ENCODE measurements around the gene ASPSCR1. TPM values are rescaled to one million over a fixed set of nuclear protein-coding genes. Genes with fewer than 3 reads are reported as not detected.

Gene ASPSCR1
- total and polyA plus RNA-seq, 2 of the 13 experiments (the other 11 are each of a cell fraction or from before 2014, with no cell fraction given): 274 to 314 TPM

GRCh38 chr17:81967533-81968395 lies 9.7 kb upstream of the ASPSCR1 start:
- intact Hi-C loops (cut with micrococcal nuclease; ENCODE audit: unreplicated experiment): no loop called here
- in situ Hi-C loops (cut with HindIII; ENCODE audit: extremely low pct_ligation_motif_present, low pct_unique_long_range_greater_than_20kb): no loop called here
- H3K4me3 ChIP-seq (replicated peaks in 1 of 3; ENCODE audit: insufficient read depth in 1 of 3, low read depth in 2 of 3, low read length in 3 of 3): peak overlapping the region; percentile 44 to 74 (median 48)
- no peaks in the 10 kb centered on the region for H3K27me3 ChIP-seq (ENCODE audit: control insufficient read depth in 1 of 2, insufficient read depth in 2 of 2, low read length in 2 of 2)
- ATAC-seq: peak; percentile 79
- peak overlapping the region; percentile 75 for H3K27ac ChIP-seq (ENCODE audit: extremely low read length, insufficient read depth, low read length)
- H3K79me2 ChIP-seq (ENCODE audit: insufficient read depth, low read length): peaks cover 11% of the 10 kb centered on the region
- peaks cover 70% of the 10 kb centered on the region for H3K4me1 ChIP-seq (ENCODE audit: insufficient read depth, low read length)
- peak; percentile 83 for FAIRE-seq
- 5% methylated on average over 26 of the region's 36 CpGs for WGBS (ENCODE audit: low lambda C conversion rate)
- H3K36me3 ChIP-seq (replicated peaks in 1 of 2; ENCODE audit: control insufficient read depth in 1 of 2, insufficient read depth in 2 of 2, low read length in 2 of 2): no peaks in the 10 kb centered on the region
- H3K9ac ChIP-seq (ENCODE audit: insufficient read depth, low read depth, low read length): peak overlapping the region; percentile 80
- CTCF ChIA-PET (ENCODE audit: low intra/inter-chr PET ratio, low total read pairs): no interaction called here
- peak overlapping the region; percentile 89 for H3K4me2 ChIP-seq (ENCODE audit: low read depth, low read length)
- POLR2A ChIA-PET: interaction anchor here (0.8 to 4.6 kb wide), 25 partner anchors 8 to 306 kb away, joined by 3 to 356 read pairs (median 6); partner anchors contain the start of genes ALYREF, ANAPC11, ASPSCR1 and CENPX
- H4K20me1 ChIP-seq (ENCODE audit: insufficient read depth, low read length): no peaks in the 10 kb centered on the region
- DNase-seq (ENCODE audit: low spot score): peak; percentile 98
- H2AFZ ChIP-seq (ENCODE audit: low read length): no peak overlapping the region
- TSS peak; percentile 89 for BruUV-seq (replicated peaks)
- H3K9me3 ChIP-seq (ENCODE audit: low read length): peaks cover 4% of the 10 kb centered on the region; the same call in 1 of the 2 replicates
- TF ChIP-seq ZSCAN29 (CRISPR knock-in tag; conservative IDR thresholded peaks at IDR 0.05) (peak; percentile 85; the same call in 1 of the 2 replicates), TAF1 (CRISPR knock-in tag; IDR thresholded peaks at IDR 0.05) (peak; percentile 92), ZNF776 (CRISPR knock-in tag; IDR thresholded peaks at IDR 0.05) (peak; percentile 94; the same call in 1 of the 2 replicates), ZNF800 (CRISPR knock-in tag; IDR thresholded peaks at IDR 0.05) (peak; percentile 91), ZNF367 (CRISPR knock-in tag; IDR thresholded peaks at IDR 0.05; ENCODE audit: borderline replicate concordance) (peak; percentile 90), KMT2A (CRISPR knock-in tag; IDR thresholded peaks at IDR 0.05) (peak; percentile 80), KAT7 (CRISPR knock-in tag; IDR thresholded peaks at IDR 0.05; ENCODE audit: borderline replicate concordance) (peak; percentile 70), DMTF1 (CRISPR knock-in tag; IDR thresholded peaks at IDR 0.05) (no peak), ARNT (IDR thresholded peaks at IDR 0.05) (no peak), SP140L (CRISPR knock-in tag; IDR thresholded peaks at IDR 0.05; ENCODE audit: borderline replicate concordance) (no peak), E2F2 (CRISPR knock-in tag; IDR thresholded peaks at IDR 0.05; ENCODE audit: borderline replicate concordance) (peak; percentile 87; the same call in 1 of the 2 replicates), ISL2 (CRISPR knock-in tag; IDR thresholded peaks at IDR 0.05) (peak; percentile 94)
- TF ChIP-seq, protein P1, sequence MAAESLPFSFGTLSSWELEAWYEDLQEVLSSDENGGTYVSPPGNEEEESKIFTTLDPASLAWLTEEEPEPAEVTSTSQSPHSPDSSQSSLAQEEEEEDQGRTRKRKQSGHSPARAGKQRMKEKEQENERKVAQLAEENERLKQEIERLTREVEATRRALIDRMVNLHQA (CRISPR knock-in tag; IDR thresholded peaks at IDR 0.05): no peak
- TF ChIP-seq, protein P2, sequence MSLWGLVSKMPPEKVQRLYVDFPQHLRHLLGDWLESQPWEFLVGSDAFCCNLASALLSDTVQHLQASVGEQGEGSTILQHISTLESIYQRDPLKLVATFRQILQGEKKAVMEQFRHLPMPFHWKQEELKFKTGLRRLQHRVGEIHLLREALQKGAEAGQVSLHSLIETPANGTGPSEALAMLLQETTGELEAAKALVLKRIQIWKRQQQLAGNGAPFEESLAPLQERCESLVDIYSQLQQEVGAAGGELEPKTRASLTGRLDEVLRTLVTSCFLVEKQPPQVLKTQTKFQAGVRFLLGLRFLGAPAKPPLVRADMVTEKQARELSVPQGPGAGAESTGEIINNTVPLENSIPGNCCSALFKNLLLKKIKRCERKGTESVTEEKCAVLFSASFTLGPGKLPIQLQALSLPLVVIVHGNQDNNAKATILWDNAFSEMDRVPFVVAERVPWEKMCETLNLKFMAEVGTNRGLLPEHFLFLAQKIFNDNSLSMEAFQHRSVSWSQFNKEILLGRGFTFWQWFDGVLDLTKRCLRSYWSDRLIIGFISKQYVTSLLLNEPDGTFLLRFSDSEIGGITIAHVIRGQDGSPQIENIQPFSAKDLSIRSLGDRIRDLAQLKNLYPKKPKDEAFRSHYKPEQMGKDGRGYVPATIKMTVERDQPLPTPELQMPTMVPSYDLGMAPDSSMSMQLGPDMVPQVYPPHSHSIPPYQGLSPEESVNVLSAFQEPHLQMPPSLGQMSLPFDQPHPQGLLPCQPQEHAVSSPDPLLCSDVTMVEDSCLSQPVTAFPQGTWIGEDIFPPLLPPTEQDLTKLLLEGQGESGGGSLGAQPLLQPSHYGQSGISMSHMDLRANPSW (CRISPR knock-in tag; IDR thresholded peaks at IDR 0.05; ENCODE audit: borderline replicate concordance): 0 out of 2 replicates have a peak, but pooled peaks have one; percentile 58
